Breast epithelium (tissue), 3 donors: ENCODE results near the gene CCDC33.

Source experiments
- CTCF ChIP-seq, 3 donors: fragments of 450-650 bp; IDR thresholded peaks; one replicate each; pipeline ENCODE4 v1.5.1; 2016 to 2017; ENCODE audit warnings: antibody characterized with exemption in 3 of 3, mild to moderate bottlenecking in 3 of 3, moderate library complexity in 3 of 3
- POLR2A ChIP-seq: fragments of 450-650 bp; IDR thresholded peaks from one replicate; pipeline ENCODE4 v1.6.1; 2016; ENCODE audit warnings: antibody characterized with exemption, mild to moderate bottlenecking, moderate library complexity
- POLR2AphosphoS5 ChIP-seq, 3 donors: sonication (generic); formaldehyde crosslinking; IDR thresholded peaks; one replicate each; pipeline ENCODE4 v1.6.1; 2017; ENCODE audit warnings: antibody characterized with exemption in 3 of 3

- no peak for TF ChIP-seq CTCF (IDR thresholded peaks at IDR 0.05)
- TF ChIP-seq POLR2AphosphoS5 (IDR thresholded peaks at IDR 0.05) = no peak
- TF ChIP-seq POLR2A = no peak
These were observed 131.2 kb downstream of the CCDC33 start, which contains the start of gene CYP11A1 for GRCh38 chr15:74367296-74367854.
